ENCODE results near the gene NTF3. TPM values are rescaled to one million over a fixed set of nuclear protein-coding genes. Genes with fewer than 3 reads are reported as not detected.

Gene NTF3
- polyA plus RNA-seq, 1 donor (not counting 4 experiments of a cell fraction or from before 2014, with no cell fraction given) = not detected

GRCh38 chr12:5403411-5403810 lies 28.5 kb upstream of the NTF3 start:
- no peaks in the 10 kb centered on the region for H4K20me1 ChIP-seq (ENCODE audit: control insufficient read depth, extremely low read depth, insufficient read depth, low read length)
- peaks cover 24% of the 10 kb centered on the region for H3K27me3 ChIP-seq (ENCODE audit: control insufficient read depth, extremely low read depth, insufficient read depth, low read length)
- TF ChIP-seq EZH2 (IDR thresholded peaks at IDR 0.05; ENCODE audit: low read length) (no peak), CTCF (optimal IDR thresholded peaks at IDR 0.05 in 1 of 3, IDR thresholded peaks at IDR 0.05 in 1 of 3, conservative IDR thresholded peaks at IDR 0.05 in 1 of 3; ENCODE audit: extremely low read depth in 1 of 3, insufficient read depth in 2 of 3, low read length in 3 of 3) (no peak)
- H3K9me1 ChIP-seq (ENCODE audit: control insufficient read depth, extremely low read depth, insufficient read depth, low read length) = no peaks in the 10 kb centered on the region
- H2AFZ ChIP-seq (ENCODE audit: control insufficient read depth, low read length) = no peak overlapping the region
- no peaks in the 10 kb centered on the region for H3K79me2 ChIP-seq (ENCODE audit: control insufficient read depth, insufficient read depth, low read length)
- dilution Hi-C loops (cut with MboI; ENCODE audit: extremely low pct_ligation_motif_present, low sequenced_read_pairs) = no loop called here
- H3K27ac ChIP-seq (ENCODE audit: control insufficient read depth, insufficient read depth, low read length) = no peak overlapping the region
- H3K36me3 ChIP-seq (ENCODE audit: control insufficient read depth in 2 of 2, extremely low read depth in 1 of 2, insufficient read depth in 2 of 2, low read length in 2 of 2) = no peaks in the 10 kb centered on the region
- DNase-seq (ENCODE audit: low read depth, low spot score) (no peak), FAIRE-seq (no peak)
- H3K9me3 ChIP-seq (ENCODE audit: control insufficient read depth, low read depth, low read length) = no peaks in the 10 kb centered on the region
- H3K4me2 ChIP-seq (ENCODE audit: control insufficient read depth, extremely low read depth, insufficient read depth, low read depth, low read length) = no peak overlapping the region
- H3K9ac ChIP-seq (ENCODE audit: control insufficient read depth, extremely low read depth, insufficient read depth, low read length) = no peak overlapping the region
- no peaks in the 10 kb centered on the region for H3K4me1 ChIP-seq (ENCODE audit: control insufficient read depth, extremely low read depth, insufficient read depth, low read length)
- no peak overlapping the region for H3K4me3 ChIP-seq (ENCODE audit: control insufficient read depth in 2 of 3, extremely low read depth in 1 of 3, insufficient read depth in 2 of 3, low read depth in 1 of 3, low read length in 3 of 3)

GRCh38 chr12:5407034-5407856 lies 24.7 kb upstream of the NTF3 start:
- no peak for FAIRE-seq
- dilution Hi-C loops (cut with MboI; ENCODE audit: extremely low pct_ligation_motif_present, low sequenced_read_pairs) = no loop called here

More at GRCh38 chr12:5407034-5407856, 24.7 kb upstream of the NTF3 start:
- no peak overlapping the region for H3K4me2 ChIP-seq (ENCODE audit: control insufficient read depth, extremely low read depth, insufficient read depth, low read depth, low read length)
- H3K4me1 ChIP-seq (ENCODE audit: control insufficient read depth, extremely low read depth, insufficient read depth, low read length) = no peaks in the 10 kb centered on the region
- no peak overlapping the region for H3K27ac ChIP-seq (ENCODE audit: control insufficient read depth, insufficient read depth, low read length)
- H4K20me1 ChIP-seq (ENCODE audit: control insufficient read depth, extremely low read depth, insufficient read depth, low read length) = no peaks in the 10 kb centered on the region
- no peak overlapping the region for H2AFZ ChIP-seq (ENCODE audit: control insufficient read depth, low read length)
- no peaks in the 10 kb centered on the region for H3K79me2 ChIP-seq (ENCODE audit: control insufficient read depth, insufficient read depth, low read length)
- H3K27me3 ChIP-seq (ENCODE audit: control insufficient read depth, extremely low read depth, insufficient read depth, low read length) = peaks cover 13% of the 10 kb centered on the region
- H3K9me3 ChIP-seq (ENCODE audit: control insufficient read depth, low read depth, low read length) = no peaks in the 10 kb centered on the region
- TF ChIP-seq CTCF (optimal IDR thresholded peaks at IDR 0.05 in 1 of 3, IDR thresholded peaks at IDR 0.05 in 1 of 3, conservative IDR thresholded peaks at IDR 0.05 in 1 of 3; ENCODE audit: extremely low read depth in 1 of 3, insufficient read depth in 2 of 3, low read length in 3 of 3) (no peak), EZH2 (IDR thresholded peaks at IDR 0.05; ENCODE audit: low read length) (no peak)
- no peak overlapping the region for H3K4me3 ChIP-seq (ENCODE audit: control insufficient read depth in 2 of 3, extremely low read depth in 1 of 3, insufficient read depth in 2 of 3, low read depth in 1 of 3, low read length in 3 of 3)
- H3K9ac ChIP-seq (ENCODE audit: control insufficient read depth, extremely low read depth, insufficient read depth, low read length) = no peak overlapping the region
- no peaks in the 10 kb centered on the region for H3K36me3 ChIP-seq (ENCODE audit: control insufficient read depth in 2 of 2, extremely low read depth in 1 of 2, insufficient read depth in 2 of 2, low read length in 2 of 2)
- DNase-seq (ENCODE audit: low read depth, low spot score) = no peak
- H3K9me1 ChIP-seq (ENCODE audit: control insufficient read depth, extremely low read depth, insufficient read depth, low read length) = no peaks in the 10 kb centered on the region
